Measurements from ENCODE around the gene SAMD10.
A peak's percentile ranks its signal among the peaks of the same experiment; 100 is the strongest.
"Not testable (repeated sequence)": the region's sequence is repeated elsewhere in the genome, so short reads cannot be mapped to it uniquely, and the experiment has no call there.

Gene SAMD10

DNA sequence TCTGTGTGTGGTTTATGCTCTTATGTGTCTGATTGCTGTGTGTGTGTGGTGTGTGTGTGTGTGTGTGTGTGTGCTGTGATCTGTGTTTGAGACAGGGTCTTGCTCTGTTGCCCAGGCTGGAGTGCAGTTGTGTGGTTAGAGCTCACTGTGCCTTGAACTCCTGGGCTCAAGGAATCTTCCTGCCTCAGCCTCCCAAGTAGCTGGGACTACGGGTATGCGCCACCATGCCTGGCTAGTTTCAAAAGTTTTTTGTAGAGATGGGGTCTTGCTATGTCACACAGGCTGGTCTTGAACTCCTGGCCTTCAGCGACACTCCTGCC, 6.3 kb downstream of the SAMD10 start:
- DNase-seq (ENCODE audit: low spot score) = no peak

DNA sequence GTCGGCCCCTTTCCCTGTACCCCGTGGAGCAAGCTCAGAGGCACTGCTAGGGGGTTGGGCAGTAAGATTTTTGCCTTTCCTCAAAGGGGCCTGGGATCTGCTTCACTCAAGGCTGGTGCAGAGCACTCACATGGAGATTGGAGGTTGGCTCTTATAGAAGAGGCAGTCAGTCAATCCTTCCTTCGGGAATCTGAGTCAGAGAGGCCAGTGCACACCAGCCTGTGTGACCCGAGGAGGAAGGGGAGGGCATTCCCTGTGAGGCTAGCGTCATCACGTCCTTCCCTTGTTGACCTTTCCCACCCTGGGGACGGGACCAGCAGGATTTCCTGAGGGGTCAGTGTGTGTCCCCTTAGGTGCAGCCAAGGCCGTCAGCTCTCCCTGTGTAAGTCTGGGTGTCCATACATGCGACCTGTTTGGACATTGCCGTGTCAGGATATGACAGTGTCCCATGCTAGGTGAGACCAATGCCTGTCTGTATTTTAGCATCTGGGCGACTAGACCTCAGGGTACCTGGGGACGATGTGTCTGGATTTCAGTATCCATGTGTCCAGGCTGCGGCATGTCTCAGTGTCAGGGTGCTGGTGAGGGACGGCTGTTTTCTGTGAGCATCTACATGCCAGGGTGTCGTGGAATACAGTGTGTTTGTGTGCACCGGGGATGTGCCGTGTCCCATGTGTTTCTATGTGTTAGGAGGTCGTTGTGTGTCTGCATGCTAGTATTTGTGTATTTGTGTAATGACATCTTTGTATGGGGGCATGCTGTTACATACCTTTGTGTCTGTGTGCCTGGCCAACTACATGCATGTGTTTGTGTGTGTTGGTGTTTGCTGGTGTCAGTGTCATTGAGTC, 6.9 kb downstream of the SAMD10 start:
- DNase-seq (ENCODE audit: low spot score) = no peak
- in situ Hi-C loops (cut with MboI; ENCODE audit: low sequenced_read_pairs, unreplicated experiment) = no loop called here
- TF ChIP-seq, protein P1, sequence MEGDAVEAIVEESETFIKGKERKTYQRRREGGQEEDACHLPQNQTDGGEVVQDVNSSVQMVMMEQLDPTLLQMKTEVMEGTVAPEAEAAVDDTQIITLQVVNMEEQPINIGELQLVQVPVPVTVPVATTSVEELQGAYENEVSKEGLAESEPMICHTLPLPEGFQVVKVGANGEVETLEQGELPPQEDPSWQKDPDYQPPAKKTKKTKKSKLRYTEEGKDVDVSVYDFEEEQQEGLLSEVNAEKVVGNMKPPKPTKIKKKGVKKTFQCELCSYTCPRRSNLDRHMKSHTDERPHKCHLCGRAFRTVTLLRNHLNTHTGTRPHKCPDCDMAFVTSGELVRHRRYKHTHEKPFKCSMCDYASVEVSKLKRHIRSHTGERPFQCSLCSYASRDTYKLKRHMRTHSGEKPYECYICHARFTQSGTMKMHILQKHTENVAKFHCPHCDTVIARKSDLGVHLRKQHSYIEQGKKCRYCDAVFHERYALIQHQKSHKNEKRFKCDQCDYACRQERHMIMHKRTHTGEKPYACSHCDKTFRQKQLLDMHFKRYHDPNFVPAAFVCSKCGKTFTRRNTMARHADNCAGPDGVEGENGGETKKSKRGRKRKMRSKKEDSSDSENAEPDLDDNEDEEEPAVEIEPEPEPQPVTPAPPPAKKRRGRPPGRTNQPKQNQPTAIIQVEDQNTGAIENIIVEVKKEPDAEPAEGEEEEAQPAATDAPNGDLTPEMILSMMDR (IDR thresholded peaks at IDR 0.05; ENCODE audit: borderline replicate concordance, control extremely low read depth, extremely low read depth, insufficient read depth, missing control alignments) = no peak

More for the DNA sequence above, 6.3 kb downstream of the SAMD10 start:
- in situ Hi-C loops (cut with MboI; ENCODE audit: low sequenced_read_pairs, unreplicated experiment) = no loop called here
- TF ChIP-seq, protein P1 (IDR thresholded peaks at IDR 0.05; ENCODE audit: borderline replicate concordance, control extremely low read depth, extremely low read depth, insufficient read depth, missing control alignments) = no peak

DNA sequence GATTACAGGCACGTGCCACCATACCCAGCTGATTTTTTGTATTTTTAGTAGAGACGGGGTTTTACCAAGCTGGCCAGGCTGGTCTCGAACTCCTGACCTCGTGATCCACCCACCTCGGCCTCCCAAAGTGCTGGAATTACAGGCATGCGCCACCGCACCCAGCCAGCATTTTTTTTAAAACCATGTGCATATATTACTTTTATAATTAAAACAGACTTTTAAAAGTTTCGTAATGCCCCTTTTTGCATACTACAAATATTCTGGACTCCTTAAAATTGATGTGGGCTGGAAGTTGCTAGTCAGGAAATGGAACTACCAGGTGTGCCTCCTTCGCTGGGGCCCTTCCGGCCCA, 7.5 kb downstream of the SAMD10 start:
- DNase-seq (ENCODE audit: low spot score); in situ Hi-C loops (cut with MboI; ENCODE audit: low sequenced_read_pairs, unreplicated experiment): not testable (repeated sequence)

DNA sequence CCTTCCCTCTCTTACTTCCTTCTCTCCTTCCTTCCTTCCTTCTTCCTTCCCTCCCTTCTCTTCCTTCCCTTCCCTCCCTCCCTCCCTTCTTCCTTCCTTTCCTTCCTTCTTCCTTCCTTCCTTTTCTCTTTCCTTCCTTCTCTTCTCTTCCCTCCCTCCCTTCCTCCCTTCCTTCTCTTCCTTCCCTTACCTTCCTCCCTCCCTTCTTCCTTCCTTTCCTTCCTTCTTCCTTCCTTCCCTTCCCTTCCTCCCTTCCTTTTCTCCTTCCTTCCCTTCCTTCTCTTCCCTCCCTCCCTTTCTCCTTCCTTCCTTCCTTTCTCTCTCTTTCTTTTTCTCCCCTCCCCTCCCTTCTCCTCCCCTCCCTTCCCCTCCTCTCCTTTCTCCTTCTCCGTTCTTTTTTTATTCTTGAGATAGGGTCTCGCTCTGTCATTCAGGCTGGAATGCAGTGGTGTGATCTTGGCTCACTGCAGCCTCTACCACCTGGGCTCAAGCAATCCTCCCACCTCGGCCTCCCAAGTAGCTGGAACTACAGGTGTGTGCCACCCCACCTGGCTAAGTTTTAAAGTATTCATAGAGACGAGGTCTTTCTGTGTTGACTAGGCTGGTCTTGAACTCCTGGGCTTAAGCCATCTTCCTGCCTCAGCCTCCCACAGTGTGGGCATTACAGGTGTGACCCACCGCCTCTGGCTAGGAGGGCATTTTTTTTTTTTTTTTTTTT, 8.6 kb downstream of the SAMD10 start:
- DNase-seq (ENCODE audit: low spot score) = no peak
- in situ Hi-C loops (cut with MboI; ENCODE audit: low sequenced_read_pairs, unreplicated experiment) = no loop called here
- TF ChIP-seq, protein P1 (IDR thresholded peaks at IDR 0.05; ENCODE audit: borderline replicate concordance, control extremely low read depth, extremely low read depth, insufficient read depth, missing control alignments) = no peak

DNA sequence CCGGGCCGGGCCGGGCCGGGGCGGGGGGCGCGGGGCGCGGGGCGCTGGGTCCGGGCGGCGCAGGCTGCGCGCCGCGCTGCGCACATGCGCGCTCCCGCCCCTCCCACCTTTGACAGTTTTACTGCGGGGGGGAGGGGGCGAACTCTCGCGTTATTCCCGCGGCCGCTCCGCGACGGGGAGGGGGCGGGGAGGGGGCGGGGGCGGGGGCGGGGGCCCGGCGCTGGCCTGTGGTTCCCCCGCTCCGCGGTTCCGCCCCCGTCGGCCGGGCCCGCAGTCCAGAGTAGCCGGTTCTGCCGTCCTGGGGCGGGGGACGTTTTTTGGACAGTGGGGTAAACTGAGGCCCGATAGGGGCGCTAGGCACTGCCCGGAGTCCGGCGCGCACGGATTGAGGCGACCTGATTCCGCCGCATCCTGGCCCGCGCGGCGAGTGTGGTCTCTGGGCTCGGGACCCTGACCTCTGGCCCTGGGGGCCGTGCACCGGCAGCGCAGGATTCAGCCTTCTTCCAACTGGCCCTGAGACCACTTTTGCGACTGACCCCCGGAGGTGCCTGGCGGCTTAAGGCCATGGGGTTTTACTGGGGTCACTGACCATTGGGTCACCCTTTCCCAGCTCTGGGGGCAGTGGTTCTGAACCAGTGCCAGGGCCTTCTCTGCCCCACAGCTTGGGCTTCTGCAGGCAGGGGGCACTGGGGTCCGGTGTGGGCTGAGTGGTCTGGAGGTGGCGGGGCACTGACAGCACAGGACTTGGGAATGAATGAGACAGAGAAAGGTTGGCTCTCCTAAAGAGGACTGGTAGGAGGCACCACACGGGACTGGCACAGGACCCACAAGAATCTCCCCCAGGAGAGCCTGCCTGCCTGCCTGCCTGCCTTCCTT, 9.4 kb downstream of the SAMD10 start, which contains the start of gene ZNF512B:
Gene ZNF512B, minus strand, starts transcription at position 93 of the 876 bp plus-strand sequence. CDS start 1,980 bp downstream, outside the sequence.
- peak; percentile 91 for DNase-seq (ENCODE audit: low spot score)
- TF ChIP-seq, protein P1 (IDR thresholded peaks at IDR 0.05; ENCODE audit: borderline replicate concordance, control extremely low read depth, extremely low read depth, insufficient read depth, missing control alignments) = no peak
- in situ Hi-C loops (cut with MboI; ENCODE audit: low sequenced_read_pairs, unreplicated experiment) = no loop called here

DNA sequence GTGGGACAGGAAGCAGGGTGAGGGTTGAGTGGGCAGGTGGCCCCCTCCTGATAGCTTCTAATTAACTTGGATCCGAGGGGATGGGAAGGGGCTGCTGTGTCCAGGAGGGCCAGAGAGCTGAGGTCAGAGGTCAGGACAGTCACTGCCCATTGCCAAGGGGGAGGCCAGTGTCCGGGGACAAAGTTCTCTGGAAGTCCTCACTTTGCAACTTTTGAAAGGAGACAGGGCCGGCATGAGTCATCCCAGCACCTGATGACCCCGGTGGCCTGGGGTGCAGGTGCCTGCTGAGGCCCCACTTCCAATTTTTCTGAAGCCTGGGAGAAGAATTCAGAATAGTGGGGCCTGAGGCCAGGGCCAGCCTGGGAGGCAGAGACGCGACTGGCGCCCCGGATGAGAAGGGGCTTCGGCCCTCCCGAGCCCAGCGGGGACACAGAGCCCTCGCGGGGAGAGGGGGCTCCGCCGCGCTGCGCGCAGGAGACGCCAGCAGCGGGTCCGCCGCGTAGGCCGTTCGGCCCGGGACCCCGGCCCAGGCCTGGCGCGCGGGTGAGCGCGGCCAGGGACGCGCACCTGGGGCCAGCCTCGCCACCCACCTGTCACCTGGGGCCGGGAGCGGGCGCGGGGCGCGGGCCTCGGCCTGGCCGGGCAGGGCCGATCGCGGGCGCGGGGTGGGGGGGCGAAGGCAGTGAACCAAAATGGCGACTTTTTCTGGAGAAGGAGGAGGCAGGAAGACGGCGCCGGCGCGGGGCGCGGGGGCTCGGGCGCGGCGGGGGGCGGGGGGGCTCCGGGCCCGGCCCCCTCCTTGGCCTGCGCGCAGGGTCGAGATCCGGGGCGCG, 10.3 kb downstream of the SAMD10 start:
- TF ChIP-seq, protein P1 (IDR thresholded peaks at IDR 0.05; ENCODE audit: borderline replicate concordance, control extremely low read depth, extremely low read depth, insufficient read depth, missing control alignments) = no peak
- in situ Hi-C loops (cut with MboI; ENCODE audit: low sequenced_read_pairs, unreplicated experiment) = no loop called here
- peak; percentile 55 for DNase-seq (ENCODE audit: low spot score)
